Ecto neural progenitor cell (in vitro differentiated cells): ENCODE measurements around the gene CEACAM18.

Experiments
- DNase-seq: peaks from one replicate; pipeline ENCODE4 v3.0.0-alpha.2; 2018; ENCODE audit warnings: low spot score

CEACAM18 gene

DNA sequence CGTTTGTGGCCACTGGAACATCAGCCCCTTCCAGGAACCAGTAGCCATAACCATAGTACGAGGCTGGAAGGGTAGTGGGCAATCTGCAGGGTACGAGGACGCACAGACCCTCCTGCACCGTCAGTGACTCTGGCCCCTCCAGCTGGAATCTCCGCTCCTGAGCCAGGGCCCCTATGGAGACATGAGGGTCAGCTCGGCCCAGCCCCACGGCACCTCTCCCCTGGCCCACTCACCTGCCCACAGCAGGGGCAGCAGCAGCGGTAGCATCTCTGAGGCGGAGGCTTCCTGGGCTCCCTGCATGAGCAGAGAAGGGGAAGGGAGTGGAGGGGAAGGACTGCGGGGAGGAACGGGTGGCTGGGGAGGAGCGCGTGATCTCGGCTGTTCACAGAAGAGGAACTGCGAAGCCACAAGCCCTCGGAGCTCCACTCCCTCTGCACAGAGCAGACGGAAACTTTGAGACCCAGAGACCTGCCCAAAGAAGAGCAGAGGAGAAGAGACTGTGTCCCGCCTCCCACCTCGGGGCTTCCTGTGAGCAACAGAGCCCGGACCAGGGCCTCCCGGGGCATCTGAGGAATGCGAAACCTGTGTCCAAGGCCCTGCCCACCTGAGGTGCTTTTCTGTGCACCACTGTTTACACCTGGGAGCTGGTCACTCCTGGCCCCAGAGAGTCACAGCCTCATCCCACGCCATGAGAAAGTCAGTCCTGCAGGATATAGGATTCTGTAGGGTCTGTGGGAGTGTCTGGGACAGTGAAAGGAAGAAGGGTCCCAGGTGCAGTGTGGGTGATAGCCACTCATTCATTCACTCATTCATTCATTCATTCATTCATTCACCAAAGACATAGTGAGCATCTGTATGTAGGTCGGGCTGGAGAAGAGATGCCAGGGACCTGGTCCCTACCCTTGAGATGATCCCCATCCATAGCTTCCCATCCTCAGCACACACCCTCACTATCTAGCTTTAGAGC, 53.3 kb downstream of the CEACAM18 start, which contains the start of gene SIGLEC6:
Gene SIGLEC6 (minus strand): TSS at position 322 of the 967 bp plus-strand sequence. CDS start 22 bp downstream, at position 300.
- no peak for DNase-seq

GRCh38 chr19:51535535-51535934, 57.2 kb downstream of the CEACAM18 start:
- no peak for DNase-seq

- DNase-seq: no peak
Observed at GRCh38 chr19:51539821-51540366, 61.6 kb downstream of the CEACAM18 start.
